Pancreas (tissue), 10 donors: ENCODE measurements around the gene HLA-F. TPM values are rescaled to one million over a fixed set of nuclear protein-coding genes. Genes with fewer than 3 reads are reported as not detected.

Source experiments
- ATAC-seq, 4 donors: fragments of 200-7000 bp; cut with Tn5 transposase; one replicate each; pipeline versions ENCODE4 v1.8.0 to v1.9.1; 2020; ENCODE audit warnings: mild to moderate bottlenecking in 4 of 4, moderate library complexity in 4 of 4
- DNase-seq, 6 donors: peaks; one replicate each; pipeline ENCODE4 v3.0.0-alpha.2; 2020
- FAIRE-seq: peaks from 2 replicates; lab custom pipeline; 2012; peaks lifted over from hg19 to GRCh38; lab: Jason Lieb, UNC
- H3K27ac ChIP-seq, 4 donors: fragments of 200-600 bp; sonication (generic); 1 replicate in 3 of 4; 2 replicates in 1 of 4; pipeline versions ENCODE4 v1.5.0 to v1.8.0; 2020
- H3K27me3 ChIP-seq, 4 donors: fragments of 200-600 bp; one replicate each; pipeline ENCODE4 v1.8.0; 2021
- H3K36me3 ChIP-seq, 3 donors: fragments of 200-600 bp; sonication (generic) in 1 of 3; one replicate each; pipeline versions ENCODE4 v1.5.0 to v1.8.0; 2020 to 2021
- H3K4me1 ChIP-seq, 3 donors: fragments of 200-600 bp; one replicate each; pipeline ENCODE4 v1.8.0; 2021
- H3K4me3 ChIP-seq, 4 donors: fragments of 200-600 bp; sonication (generic) in 2 of 4; one replicate each; pipeline versions ENCODE4 v1.5.0 to v1.8.0; 2020 to 2021
- H3K9me3 ChIP-seq, 4 donors: fragments of 200-600 bp; one replicate each; pipeline ENCODE4 v1.8.0; 2021
- WGBS, 2 donors: extraction: QIAGEN DNeasy Blood & Tissue Kit; methylation state at CpG; one replicate each; pipeline ENCODE4 v1.1.7; 2013; 5-methylcytosine and 5-hydroxymethylcytosine counted together
- intact Hi-C, 3 donors: fragments of 100-400 bp; cut with DNase I; formaldehyde crosslinking; loops; one replicate each; pipeline versions ENCODE4 v1.11.1 to v1.14.2; 2022
- polyA plus RNA-seq, 2 donors: library from polyadenylated mRNA; stranded (reverse); fragments of 200-250 nt; gene quantifications; one replicate each; pipeline ENCODE4 v1.2.3, GENCODE V29; 2013
- total RNA-seq, 6 donors: library from RNA; stranded (reverse); fragmentation: NEBNext Ultra II Directional in 4 of 6; extraction: Animal tissue kit (Norgen Biotek cat#: 25700) in 4 of 6; gene quantifications; one replicate each; pipeline versions ENCODE4 v1.2.1 to v1.2.4, GENCODE V29; 2021 to 2023
- TF ChIP-seq, protein P1 (sequence below), 4 donors: fragments of 200-600 bp; sonication (generic) in 3 of 4; IDR thresholded peaks; one replicate each; pipeline versions ENCODE4 v1.5.0 to v1.8.0; 2021; ENCODE audit warnings: antibody characterized with exemption in 4 of 4
- donor health status: healthy with polysubstance abuse.
- donor health status: DM: no; HTN: no; CAD: no; lungs with moderate emphysema.
- donor health status: DM: no; HTN: no; CAD: no.
- donor health status: control.
- donor health status: control.
- donor health status: Bipolar disorder and iron deficiency.
- donor health status: DM: yes; HTN: yes; CAD: no.
- donor health status: DM: no; HTN: no; CAD: no.
- donor health status: DM: no; HTN: no; CAD: no.
- donor health status: DM: yes; HTN: yes; CAD: no.

The HLA-F gene
- total and polyA plus RNA-seq, 8 donors, result 6.1 to 72.6 (median 16.0) TPM

DNA sequence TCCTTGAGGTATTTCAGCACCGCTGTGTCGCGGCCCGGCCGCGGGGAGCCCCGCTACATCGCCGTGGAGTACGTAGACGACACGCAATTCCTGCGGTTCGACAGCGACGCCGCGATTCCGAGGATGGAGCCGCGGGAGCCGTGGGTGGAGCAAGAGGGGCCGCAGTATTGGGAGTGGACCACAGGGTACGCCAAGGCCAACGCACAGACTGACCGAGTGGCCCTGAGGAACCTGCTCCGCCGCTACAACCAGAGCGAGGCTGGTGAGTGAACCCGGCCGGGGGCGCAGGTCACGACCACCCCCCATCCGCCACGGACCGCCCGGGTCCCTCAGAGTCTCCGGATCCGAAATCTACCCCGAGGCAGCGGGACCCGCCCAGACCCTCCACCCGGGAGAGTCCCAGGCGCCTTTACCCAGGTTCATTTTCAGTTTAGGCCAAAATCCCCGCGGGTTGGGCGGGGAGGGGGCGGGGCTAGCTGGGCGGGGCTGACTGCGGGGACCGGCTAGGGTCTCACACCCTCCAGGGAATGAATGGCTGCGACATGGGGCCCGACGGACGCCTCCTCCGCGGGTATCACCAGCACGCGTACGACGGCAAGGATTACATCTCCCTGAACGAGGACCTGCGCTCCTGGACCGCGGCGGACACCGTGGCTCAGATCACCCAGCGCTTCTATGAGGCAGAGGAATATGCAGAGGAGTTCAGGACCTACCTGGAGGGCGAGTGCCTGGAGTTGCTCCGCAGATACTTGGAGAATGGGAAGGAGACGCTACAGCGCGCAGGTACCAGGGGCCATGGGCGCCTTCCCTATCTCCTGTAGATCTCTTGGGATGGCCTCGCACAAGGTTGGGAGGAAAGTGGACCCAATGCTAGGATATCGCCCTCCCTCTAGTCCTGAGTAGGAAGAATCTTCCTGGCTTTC is 693 bp downstream of the HLA-F start:
- no peaks in the 10 kb centered on the region for H3K4me1 ChIP-seq
- H3K4me3 ChIP-seq, result peak overlapping the region; percentile 64 to 79 (median 74)
- H3K9me3 ChIP-seq, result no peaks in the 10 kb centered on the region
- ATAC-seq (peak; percentile 57 to 78 (median 70)), DNase-seq (peak in 4 of 6 donors; percentile 35 to 75 (median 61)), FAIRE-seq (no peak)
- H3K27ac ChIP-seq, result peak overlapping the region in 3 of 4 donors; percentile 13 to 70 (median 55)
- TF ChIP-seq, protein P1, sequence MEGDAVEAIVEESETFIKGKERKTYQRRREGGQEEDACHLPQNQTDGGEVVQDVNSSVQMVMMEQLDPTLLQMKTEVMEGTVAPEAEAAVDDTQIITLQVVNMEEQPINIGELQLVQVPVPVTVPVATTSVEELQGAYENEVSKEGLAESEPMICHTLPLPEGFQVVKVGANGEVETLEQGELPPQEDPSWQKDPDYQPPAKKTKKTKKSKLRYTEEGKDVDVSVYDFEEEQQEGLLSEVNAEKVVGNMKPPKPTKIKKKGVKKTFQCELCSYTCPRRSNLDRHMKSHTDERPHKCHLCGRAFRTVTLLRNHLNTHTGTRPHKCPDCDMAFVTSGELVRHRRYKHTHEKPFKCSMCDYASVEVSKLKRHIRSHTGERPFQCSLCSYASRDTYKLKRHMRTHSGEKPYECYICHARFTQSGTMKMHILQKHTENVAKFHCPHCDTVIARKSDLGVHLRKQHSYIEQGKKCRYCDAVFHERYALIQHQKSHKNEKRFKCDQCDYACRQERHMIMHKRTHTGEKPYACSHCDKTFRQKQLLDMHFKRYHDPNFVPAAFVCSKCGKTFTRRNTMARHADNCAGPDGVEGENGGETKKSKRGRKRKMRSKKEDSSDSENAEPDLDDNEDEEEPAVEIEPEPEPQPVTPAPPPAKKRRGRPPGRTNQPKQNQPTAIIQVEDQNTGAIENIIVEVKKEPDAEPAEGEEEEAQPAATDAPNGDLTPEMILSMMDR (IDR thresholded peaks at IDR 0.05), result no peak
- no peaks in the 10 kb centered on the region for H3K36me3 ChIP-seq
- intact Hi-C loops, result no loop called here
- no peaks in the 10 kb centered on the region for H3K27me3 ChIP-seq
- WGBS, 2 donors, result 7 to 8% methylated on average over 74 to 76 of the region's 76 CpGs

DNA sequence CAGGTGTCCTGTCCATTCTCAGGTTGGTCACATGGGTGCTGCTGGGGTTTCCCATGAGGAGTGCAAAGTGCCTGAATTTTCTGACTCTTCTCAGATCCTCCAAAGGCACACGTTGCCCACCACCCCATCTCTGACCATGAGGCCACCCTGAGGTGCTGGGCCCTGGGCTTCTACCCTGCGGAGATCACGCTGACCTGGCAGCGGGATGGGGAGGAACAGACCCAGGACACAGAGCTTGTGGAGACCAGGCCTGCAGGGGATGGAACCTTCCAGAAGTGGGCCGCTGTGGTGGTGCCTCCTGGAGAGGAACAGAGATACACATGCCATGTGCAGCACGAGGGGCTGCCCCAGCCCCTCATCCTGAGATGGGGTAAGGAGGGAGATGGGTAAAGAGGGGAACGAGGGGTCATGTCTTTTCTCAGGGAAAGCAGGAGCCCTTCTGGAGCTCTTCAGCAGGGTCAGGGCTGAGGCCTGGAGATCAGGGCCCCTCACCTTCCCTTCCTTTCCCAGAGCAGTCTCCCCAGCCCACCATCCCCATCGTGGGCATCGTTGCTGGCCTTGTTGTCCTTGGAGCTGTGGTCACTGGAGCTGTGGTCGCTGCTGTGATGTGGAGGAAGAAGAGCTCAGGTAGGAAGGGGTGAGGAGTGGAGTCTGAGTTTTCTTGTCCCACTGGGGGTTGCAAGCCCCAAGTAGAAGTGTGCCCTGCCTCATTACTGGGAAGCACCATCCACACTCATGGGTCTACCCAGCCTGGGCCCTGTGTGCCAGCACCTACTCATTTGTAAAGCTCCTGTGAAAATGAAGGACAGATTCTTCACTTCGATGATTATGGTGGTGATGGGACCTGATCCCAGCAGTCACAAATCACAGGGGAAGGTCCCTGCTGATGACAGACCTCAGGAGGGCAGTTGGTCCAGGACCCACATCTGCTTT is 2.0 kb downstream of the HLA-F start:
- TF ChIP-seq, protein P1 (IDR thresholded peaks at IDR 0.05), result no peak
- no peak for FAIRE-seq
- 80 to 85% methylated on average over 11 of the region's 11 CpGs for WGBS, 2 donors

DNA sequence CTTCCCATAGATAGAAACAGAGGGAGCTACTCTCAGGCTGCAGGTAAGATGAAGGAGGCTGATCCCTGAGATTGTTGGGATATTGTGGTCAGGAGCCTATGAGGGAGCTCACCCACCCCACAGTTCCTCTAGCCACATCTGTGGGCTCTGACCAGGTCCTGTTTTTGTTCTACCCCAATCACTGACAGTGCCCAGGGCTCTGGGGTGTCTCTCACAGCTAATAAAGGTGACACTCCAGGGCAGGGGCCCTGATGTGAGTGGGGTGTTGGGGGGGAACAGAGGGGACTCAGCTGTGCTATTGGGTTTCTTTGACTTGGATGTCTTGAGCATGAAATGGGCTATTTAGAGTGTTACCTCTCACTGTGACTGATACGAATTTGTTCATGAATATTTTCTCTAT is 2.8 kb downstream of the HLA-F start:
- H3K9me3 ChIP-seq, result no peaks in the 10 kb centered on the region
- intact Hi-C loops, result no loop called here
- H3K27ac ChIP-seq, result no peak overlapping the region
- TF ChIP-seq, protein P1 (IDR thresholded peaks at IDR 0.05), result no peak
- ATAC-seq (no peak), DNase-seq (no peak), FAIRE-seq (no peak)
- no peaks in the 10 kb centered on the region for H3K36me3 ChIP-seq
- no peaks in the 10 kb centered on the region for H3K27me3 ChIP-seq
- H3K4me1 ChIP-seq, result no peaks in the 10 kb centered on the region
- H3K4me3 ChIP-seq, result no peak overlapping the region
- WGBS, 2 donors, result 75% methylated on average over 1 of the region's 1 CpG

More for the DNA sequence above, 2.0 kb downstream of the HLA-F start:
- H3K27ac ChIP-seq, result no peak overlapping the region
- no peaks in the 10 kb centered on the region for H3K9me3 ChIP-seq
- H3K4me1 ChIP-seq, result no peaks in the 10 kb centered on the region
- intact Hi-C loops, result no loop called here
- ATAC-seq (no peak), DNase-seq (no peak)
- peak overlapping the region in 1 of 4 donors; percentile 79 for H3K4me3 ChIP-seq
- H3K27me3 ChIP-seq, result no peaks in the 10 kb centered on the region
- H3K36me3 ChIP-seq, result no peaks in the 10 kb centered on the region

DNA sequence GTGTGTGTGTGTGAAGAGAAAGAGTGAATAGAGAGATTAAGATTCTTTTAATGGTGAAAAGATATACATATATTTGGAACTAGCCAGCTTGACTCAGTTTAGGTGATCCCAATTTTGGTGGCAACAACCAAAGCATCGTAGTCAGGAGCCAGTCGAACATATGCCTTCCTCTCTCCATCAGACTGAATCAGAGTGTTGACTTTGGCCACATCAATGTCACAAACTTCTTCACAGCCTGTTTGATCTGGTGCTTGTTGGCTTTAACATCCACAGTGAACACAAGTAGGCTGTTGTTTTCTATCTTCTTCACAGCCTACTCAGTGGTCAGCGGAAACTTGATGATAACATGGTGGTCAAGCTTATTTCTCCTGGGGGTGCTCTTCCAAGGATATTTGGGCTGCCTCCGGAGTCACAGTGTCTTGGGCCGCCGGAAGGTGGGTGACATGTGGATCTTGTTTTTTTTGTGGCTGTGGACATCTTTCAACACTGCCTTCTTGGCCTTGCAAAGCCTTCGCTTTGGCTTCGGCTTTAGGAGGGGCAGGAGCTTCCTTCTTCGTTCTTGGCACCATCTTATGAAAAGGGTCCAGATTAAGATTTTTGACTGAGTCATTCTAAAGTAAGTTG is 3.4 kb downstream of the HLA-F start:
- H3K36me3 ChIP-seq, result no peaks in the 10 kb centered on the region
- H3K9me3 ChIP-seq, result no peaks in the 10 kb centered on the region
- ATAC-seq (no peak), FAIRE-seq (no peak), DNase-seq (no peak)
- intact Hi-C loops, result no loop called here
- no peak overlapping the region for H3K4me3 ChIP-seq
- no peaks in the 10 kb centered on the region for H3K4me1 ChIP-seq
- no peak overlapping the region for H3K27ac ChIP-seq
- TF ChIP-seq, protein P1 (IDR thresholded peaks at IDR 0.05), result no peak
- 90 to 94% methylated on average over 9 of the region's 9 CpGs for WGBS, 2 donors
- no peaks in the 10 kb centered on the region for H3K27me3 ChIP-seq
